ENCODE measurements around the gene HBZ.

GRCh38 chr16:185691-186090 lies 33.2 kb downstream of the HBZ start:
- TF ChIP-seq SUZ12 (IDR thresholded peaks at IDR 0.05; ENCODE audit: extremely low read depth, insufficient read depth, insufficient read length) = no peak
- no peak for TF ChIP-seq ZNF274 (IDR thresholded peaks at IDR 0.05; ENCODE audit: low read depth, low read length)

Data from NT2/D1 (cell line).